Thyroid gland (tissue), 4 donors: Measurements from ENCODE around the gene ACOX1. TPM values are rescaled to one million over a fixed set of nuclear protein-coding genes. Genes with fewer than 3 reads are reported as not detected.
A peak's percentile ranks its signal among the peaks of the same experiment; 100 is the strongest.

ENCODE experiments used
- DNase-seq, 2 donors: peaks; one replicate each; pipeline ENCODE4 v3.0.0-alpha.2; 2019
- H3K27ac ChIP-seq, 3 donors: fragments of 200-600 bp; sonication (generic); 1 replicate in 2 of 3; 2 replicates in 1 of 3; pipeline ENCODE4 v1.5.1; 2016 to 2019; ENCODE audit warnings: mild to moderate bottlenecking in 1 of 3, moderate library complexity in 1 of 3
- H3K27me3 ChIP-seq: fragments of 200-600 bp; sonication (generic); one replicate; pipeline ENCODE4 v1.5.1; 2019
- H3K36me3 ChIP-seq, 2 donors: fragments of 200-600 bp; sonication (generic); one replicate each; pipeline ENCODE4 v1.5.1; 2016 to 2019
- H3K4me1 ChIP-seq, 2 donors: fragments of 200-600 bp; sonication (generic); one replicate each; pipeline ENCODE4 v1.5.1; 2017 to 2019
- H3K4me3 ChIP-seq, 3 donors: fragments of 200-600 bp; sonication (generic); replicated peaks in 1 of 3; 1 replicate in 2 of 3; 2 replicates in 1 of 3; pipeline ENCODE4 v1.5.1; 2016; ENCODE audit warnings: mild to moderate bottlenecking in 1 of 3
- H3K9me3 ChIP-seq: fragments of 200-600 bp; sonication (generic); one replicate; pipeline ENCODE4 v1.5.1; 2017
- CTCF ChIP-seq, 6 experiments: fragments of 200-600 bp in 3 of 6; fragments of 450-650 bp in 3 of 6; sonication (generic) in 3 of 6; IDR thresholded peaks; one replicate each; pipeline ENCODE4 v1.5.1; 2016 to 2019; ENCODE audit warnings: antibody characterized with exemption in 6 of 6, mild to moderate bottlenecking in 2 of 6, inconsistent platforms in 1 of 6, moderate library complexity in 1 of 6
- POLR2A ChIP-seq, 2 donors: fragments of 450-650 bp; IDR thresholded peaks; one replicate each; pipeline ENCODE4 v1.6.1; 2017; ENCODE audit warnings: antibody characterized with exemption in 2 of 2, mild to moderate bottlenecking in 2 of 2, moderate library complexity in 1 of 2
- whole genome bisulfite sequencing, 2 donors: methylation state at CpG; one replicate each; pipeline ENCODE4 v1.1.5; 2017; 5-methylcytosine and 5-hydroxymethylcytosine counted together
- intact Hi-C: fragments of 100-400 bp; cut with DNase I; formaldehyde crosslinking; loops from one replicate; pipeline ENCODE4 v1.15.1; 2023
- total RNA-seq, 4 donors: library from RNA; depleted of rRNA; stranded (reverse); fragments of >200 nt; gene quantifications; one replicate each; pipeline ENCODE4 v1.2.3, GENCODE V29; 2016

ACOX1 gene
- total RNA-seq, 4 donors from 2014 or later = 59.6 to 102 (median 75.5) TPM

- H3K9me3 ChIP-seq = no peaks in the 10 kb centered on the region
- WGBS, 2 donors = 66 to 69% methylated on average over 11 to 14 of the region's 16 CpGs
- DNase-seq = peak; percentile 60 to 73
- H3K27me3 ChIP-seq = no peaks in the 10 kb centered on the region
- no peak overlapping the region for H3K4me3 ChIP-seq
- no peak overlapping the region for H3K27ac ChIP-seq
- no peaks in the 10 kb centered on the region for H3K36me3 ChIP-seq
- no peak for TF ChIP-seq POLR2A (IDR thresholded peaks at IDR 0.05)
- peak; percentile 46 to 63 (median 56) for TF ChIP-seq CTCF (IDR thresholded peaks at IDR 0.05)
- intact Hi-C loops = loop anchor here (5.0 to 10.0 kb wide), 2 partner anchors 98 to 269 kb away; no protein-coding TSS in a partner anchor
- H3K4me1 ChIP-seq = no peaks in the 10 kb centered on the region
These were observed 26.5 kb upstream of the ACOX1 start for GRCh38 chr17:76005263-76006149.

- Histone ChIP-seq H3K27me3 (no peaks in the 10 kb centered on the region), H3K4me1 (peaks cover 0 to 5% of the 10 kb centered on the region in 2 donors), H3K9me3 (no peaks in the 10 kb centered on the region), H3K4me3 (no peak overlapping the region), H3K27ac (no peak overlapping the region), H3K36me3 (no peaks in the 10 kb centered on the region)
- DNase-seq = no peak
- WGBS, 2 donors = 73 to 80% methylated on average over 3 to 5 of the region's 8 CpGs
- TF ChIP-seq CTCF (IDR thresholded peaks at IDR 0.05) (no peak), POLR2A (IDR thresholded peaks at IDR 0.05) (no peak)
- intact Hi-C loops = loop anchor here (5.0 to 10.0 kb wide), 2 partner anchors 98 to 270 kb away; no protein-coding TSS in a partner anchor
These were observed 25.8 kb upstream of the ACOX1 start for GRCh38 chr17:76004750-76005262.

- 77 to 90% methylated on average over 6 of the region's 6 CpGs for WGBS, 2 donors
- Histone ChIP-seq H3K27ac (no peak overlapping the region), H3K4me3 (no peak overlapping the region), H3K9me3 (no peaks in the 10 kb centered on the region), H3K27me3 (no peaks in the 10 kb centered on the region), H3K36me3 (no peaks in the 10 kb centered on the region), H3K4me1 (peaks cover 0 to 5% of the 10 kb centered on the region in 2 donors)
- no peak for TF ChIP-seq POLR2A (IDR thresholded peaks at IDR 0.05)
- TF ChIP-seq CTCF (IDR thresholded peaks at IDR 0.05) = no peak
- no peak for DNase-seq
- intact Hi-C loops = loop anchor here (10.0 kb wide), 1 partner anchor 271 kb away; no protein-coding TSS in a partner anchor
These were observed 24.9 kb upstream of the ACOX1 start for GRCh38 chr17:76003915-76004314.

- H3K27ac ChIP-seq = no peak overlapping the region
- intact Hi-C loops = loop anchor here (10.0 kb wide), 1 partner anchor 273 kb away; no protein-coding TSS in a partner anchor
- no peak for DNase-seq
- no peak overlapping the region for H3K4me3 ChIP-seq
- H3K4me1 ChIP-seq = peaks cover 0 to 7% of the 10 kb centered on the region in 2 donors
- H3K27me3 ChIP-seq = no peaks in the 10 kb centered on the region
- TF ChIP-seq CTCF (IDR thresholded peaks at IDR 0.05) (no peak), POLR2A (IDR thresholded peaks at IDR 0.05) (no peak)
- H3K36me3 ChIP-seq = no peaks in the 10 kb centered on the region
- WGBS, 2 donors = 97 to 99% methylated on average over 8 to 12 of the region's 12 CpGs
- H3K9me3 ChIP-seq = no peaks in the 10 kb centered on the region
These were observed 23.1 kb upstream of the ACOX1 start for GRCh38 chr17:76002100-76002499.
